ENCODE results near the gene ASAP3. TPM values are rescaled to one million over a fixed set of nuclear protein-coding genes. Genes with fewer than 3 reads are reported as not detected.

The ASAP3 gene
- total and polyA plus RNA-seq, 2 experiments from 2014 or later = 28.0 to 98.2 TPM

DNA sequence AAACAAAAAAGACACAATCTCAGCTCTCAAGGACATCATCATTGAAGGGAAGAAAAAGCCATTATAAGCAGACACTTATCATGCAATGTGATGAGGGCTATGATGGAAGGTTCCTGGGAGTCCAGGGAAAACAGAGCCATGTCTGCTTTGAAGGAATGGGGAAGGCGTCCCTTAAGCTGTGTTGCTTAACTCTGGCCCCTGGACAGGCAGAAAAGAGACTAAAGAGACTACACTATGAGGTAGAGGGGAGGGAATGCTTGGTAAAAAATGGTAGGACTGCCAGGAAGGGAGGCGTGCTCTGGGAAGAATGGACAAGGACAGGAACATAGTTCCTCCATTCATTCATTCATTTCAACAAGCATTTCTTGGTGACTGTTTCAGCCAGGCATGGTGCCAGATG is 21.2 kb downstream of the ASAP3 start:
- Mint-ChIP-seq H3K36me3 (ENCODE audit: low read depth) (no peaks in the 10 kb centered on the region), H3K27ac (no peak overlapping the region), H3K4me1 (peaks cover 5% of the 10 kb centered on the region; the same call in 2 of the 3 replicates), H3K27me3 (ENCODE audit: insufficient read depth, low read depth, poor library complexity) (peaks cover 10% of the 10 kb centered on the region), H3K4me3 (no peak overlapping the region), H3K9me3 (no peaks in the 10 kb centered on the region)
- Histone ChIP-seq H3K27ac (ENCODE audit: low read depth) (no peak overlapping the region), H3K4me2 (no peak overlapping the region), H3K36me3 (ENCODE audit: insufficient read depth) (no peaks in the 10 kb centered on the region; the same call in 1 of the 2 replicates), H3K4me3 (no peak overlapping the region), H4K20me1 (replicated peaks; ENCODE audit: insufficient read depth) (peaks cover 30% of the 10 kb centered on the region), H3K9me2 (ENCODE audit: insufficient read depth) (no peaks in the 10 kb centered on the region), H3F3A (replicated peaks; ENCODE audit: low read depth) (no peaks in the 10 kb centered on the region), H3K4me1 (ENCODE audit: insufficient read depth) (no peaks in the 10 kb centered on the region), H3K27me3 (ENCODE audit: insufficient read depth) (no peaks in the 10 kb centered on the region), H3K79me2 (replicated peaks; ENCODE audit: insufficient read depth) (peaks cover 10% of the 10 kb centered on the region), H2AFZ (no peak overlapping the region)
- TF ChIP-seq, protein P1, sequence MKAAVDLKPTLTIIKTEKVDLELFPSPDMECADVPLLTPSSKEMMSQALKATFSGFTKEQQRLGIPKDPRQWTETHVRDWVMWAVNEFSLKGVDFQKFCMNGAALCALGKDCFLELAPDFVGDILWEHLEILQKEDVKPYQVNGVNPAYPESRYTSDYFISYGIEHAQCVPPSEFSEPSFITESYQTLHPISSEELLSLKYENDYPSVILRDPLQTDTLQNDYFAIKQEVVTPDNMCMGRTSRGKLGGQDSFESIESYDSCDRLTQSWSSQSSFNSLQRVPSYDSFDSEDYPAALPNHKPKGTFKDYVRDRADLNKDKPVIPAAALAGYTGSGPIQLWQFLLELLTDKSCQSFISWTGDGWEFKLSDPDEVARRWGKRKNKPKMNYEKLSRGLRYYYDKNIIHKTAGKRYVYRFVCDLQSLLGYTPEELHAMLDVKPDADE (IDR thresholded peaks at IDR 0.05) = no peak
- TF ChIP-seq JUNB (IDR thresholded peaks at IDR 0.05; ENCODE audit: unreplicated experiment) = no peak
- TF ChIP-seq CREB1 (CRISPR knock-in tag; IDR thresholded peaks at IDR 0.05; ENCODE audit: low read depth) = no peak
- TF ChIP-seq, protein P2, sequence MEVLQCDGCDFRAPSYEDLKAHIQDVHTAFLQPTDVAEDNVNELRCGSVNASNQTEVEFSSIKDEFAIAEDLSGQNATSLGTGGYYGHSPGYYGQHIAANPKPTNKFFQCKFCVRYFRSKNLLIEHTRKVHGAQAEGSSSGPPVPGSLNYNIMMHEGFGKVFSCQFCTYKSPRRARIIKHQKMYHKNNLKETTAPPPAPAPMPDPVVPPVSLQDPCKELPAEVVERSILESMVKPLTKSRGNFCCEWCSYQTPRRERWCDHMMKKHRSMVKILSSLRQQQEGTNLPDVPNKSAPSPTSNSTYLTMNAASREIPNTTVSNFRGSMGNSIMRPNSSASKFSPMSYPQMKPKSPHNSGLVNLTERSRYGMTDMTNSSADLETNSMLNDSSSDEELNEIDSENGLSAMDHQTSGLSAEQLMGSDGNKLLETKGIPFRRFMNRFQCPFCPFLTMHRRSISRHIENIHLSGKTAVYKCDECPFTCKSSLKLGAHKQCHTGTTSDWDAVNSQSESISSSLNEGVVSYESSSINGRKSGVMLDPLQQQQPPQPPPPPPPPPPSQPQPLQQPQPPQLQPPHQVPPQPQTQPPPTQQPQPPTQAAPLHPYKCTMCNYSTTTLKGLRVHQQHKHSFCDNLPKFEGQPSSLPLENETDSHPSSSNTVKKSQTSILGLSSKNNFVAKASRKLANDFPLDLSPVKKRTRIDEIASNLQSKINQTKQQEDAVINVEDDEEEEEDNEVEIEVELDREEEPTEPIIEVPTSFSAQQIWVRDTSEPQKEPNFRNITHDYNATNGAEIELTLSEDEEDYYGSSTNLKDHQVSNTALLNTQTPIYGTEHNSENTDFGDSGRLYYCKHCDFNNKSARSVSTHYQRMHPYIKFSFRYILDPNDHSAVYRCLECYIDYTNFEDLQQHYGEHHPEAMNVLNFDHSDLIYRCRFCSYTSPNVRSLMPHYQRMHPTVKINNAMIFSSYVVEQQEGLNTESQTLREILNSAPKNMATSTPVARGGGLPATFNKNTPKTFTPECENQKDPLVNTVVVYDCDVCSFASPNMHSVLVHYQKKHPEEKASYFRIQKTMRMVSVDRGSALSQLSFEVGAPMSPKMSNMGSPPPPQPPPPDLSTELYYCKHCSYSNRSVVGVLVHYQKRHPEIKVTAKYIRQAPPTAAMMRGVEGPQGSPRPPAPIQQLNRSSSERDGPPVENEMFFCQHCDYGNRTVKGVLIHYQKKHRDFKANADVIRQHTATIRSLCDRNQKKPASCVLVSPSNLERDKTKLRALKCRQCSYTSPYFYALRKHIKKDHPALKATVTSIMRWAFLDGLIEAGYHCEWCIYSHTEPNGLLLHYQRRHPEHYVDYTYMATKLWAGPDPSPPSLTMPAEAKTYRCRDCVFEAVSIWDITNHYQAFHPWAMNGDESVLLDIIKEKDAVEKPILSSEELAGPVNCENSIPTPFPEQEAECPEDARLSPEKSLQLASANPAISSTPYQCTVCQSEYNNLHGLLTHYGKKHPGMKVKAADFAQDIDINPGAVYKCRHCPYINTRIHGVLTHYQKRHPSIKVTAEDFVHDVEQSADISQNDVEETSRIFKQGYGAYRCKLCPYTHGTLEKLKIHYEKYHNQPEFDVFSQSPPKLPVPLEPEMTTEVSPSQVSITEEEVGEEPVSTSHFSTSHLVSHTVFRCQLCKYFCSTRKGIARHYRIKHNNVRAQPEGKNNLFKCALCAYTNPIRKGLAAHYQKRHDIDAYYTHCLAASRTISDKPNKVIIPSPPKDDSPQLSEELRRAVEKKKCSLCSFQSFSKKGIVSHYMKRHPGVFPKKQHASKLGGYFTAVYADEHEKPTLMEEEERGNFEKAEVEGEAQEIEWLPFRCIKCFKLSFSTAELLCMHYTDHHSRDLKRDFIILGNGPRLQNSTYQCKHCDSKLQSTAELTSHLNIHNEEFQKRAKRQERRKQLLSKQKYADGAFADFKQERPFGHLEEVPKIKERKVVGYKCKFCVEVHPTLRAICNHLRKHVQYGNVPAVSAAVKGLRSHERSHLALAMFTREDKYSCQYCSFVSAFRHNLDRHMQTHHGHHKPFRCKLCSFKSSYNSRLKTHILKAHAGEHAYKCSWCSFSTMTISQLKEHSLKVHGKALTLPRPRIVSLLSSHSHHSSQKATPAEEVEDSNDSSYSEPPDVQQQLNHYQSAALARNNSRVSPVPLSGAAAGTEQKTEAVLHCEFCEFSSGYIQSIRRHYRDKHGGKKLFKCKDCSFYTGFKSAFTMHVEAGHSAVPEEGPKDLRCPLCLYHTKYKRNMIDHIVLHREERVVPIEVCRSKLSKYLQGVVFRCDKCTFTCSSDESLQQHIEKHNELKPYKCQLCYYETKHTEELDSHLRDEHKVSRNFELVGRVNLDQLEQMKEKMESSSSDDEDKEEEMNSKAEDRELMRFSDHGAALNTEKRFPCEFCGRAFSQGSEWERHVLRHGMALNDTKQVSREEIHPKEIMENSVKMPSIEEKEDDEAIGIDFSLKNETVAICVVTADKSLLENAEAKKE (CRISPR knock-in tag; IDR thresholded peaks at IDR 0.05) = no peak
- DNase-seq (ENCODE audit: low spot score) (no peak), ATAC-seq (no peak)

DNA sequence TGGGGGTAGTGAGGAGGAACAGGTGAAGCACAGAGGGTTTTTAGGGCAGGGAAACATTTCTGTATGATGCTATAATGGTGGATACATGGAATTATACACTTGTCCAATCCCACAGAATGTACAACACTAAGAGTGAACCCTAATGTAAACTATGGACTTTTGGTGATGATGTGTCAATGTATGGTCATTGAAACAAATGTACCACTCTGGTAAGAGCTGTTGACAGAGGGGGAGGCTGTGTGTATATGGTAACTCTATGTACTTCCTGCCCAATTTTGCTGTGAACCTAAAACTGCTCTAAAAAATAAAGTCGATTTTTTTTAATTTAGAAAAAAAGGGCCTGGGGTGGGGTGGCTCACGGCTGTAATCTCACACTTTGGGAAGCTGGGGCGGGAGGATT is 22.9 kb downstream of the ASAP3 start:
- H3K4me3 ChIP-seq = no peak overlapping the region
- no peaks in the 10 kb centered on the region for H3K27me3 ChIP-seq (ENCODE audit: insufficient read depth)
- H3K9me3 Mint-ChIP-seq = no peaks in the 10 kb centered on the region
- peaks cover 4% of the 10 kb centered on the region for H3K79me2 ChIP-seq (replicated peaks; ENCODE audit: insufficient read depth)
- H2AFZ ChIP-seq = no peak overlapping the region
- no peaks in the 10 kb centered on the region; the same call in 2 of the 3 replicates for H3K36me3 Mint-ChIP-seq (ENCODE audit: low read depth)
- no peak overlapping the region for H3K4me3 Mint-ChIP-seq
- ATAC-seq = no peak
- no peak for DNase-seq (ENCODE audit: low spot score)
- no peaks in the 10 kb centered on the region for H3K9me2 ChIP-seq (ENCODE audit: insufficient read depth)
- no peak overlapping the region for H3K4me2 ChIP-seq
- H3K27ac Mint-ChIP-seq = no peak overlapping the region
- H3K4me1 ChIP-seq (ENCODE audit: insufficient read depth) = no peaks in the 10 kb centered on the region
- H3K27ac ChIP-seq (ENCODE audit: low read depth) = no peak overlapping the region
- peaks cover 18% of the 10 kb centered on the region for H4K20me1 ChIP-seq (replicated peaks; ENCODE audit: insufficient read depth)
- no peaks in the 10 kb centered on the region; the same call in 1 of the 2 replicates for H3K36me3 ChIP-seq (ENCODE audit: insufficient read depth)
- H3F3A ChIP-seq (replicated peaks; ENCODE audit: low read depth) = no peaks in the 10 kb centered on the region
- H3K27me3 Mint-ChIP-seq (ENCODE audit: insufficient read depth, low read depth, poor library complexity) = peaks cover 13% of the 10 kb centered on the region
- H3K4me1 Mint-ChIP-seq = peaks cover 5% of the 10 kb centered on the region; the same call in 2 of the 3 replicates
- TF ChIP-seq ZNF331 (CRISPR knock-in tag; IDR thresholded peaks at IDR 0.05; ENCODE audit: low read depth) (no peak), ZNF114 (CRISPR knock-in tag; IDR thresholded peaks at IDR 0.05) (no peak), JUNB (IDR thresholded peaks at IDR 0.05; ENCODE audit: unreplicated experiment) (no peak), NANOG (IDR thresholded peaks at IDR 0.05; ENCODE audit: borderline replicate concordance) (no peak), CREB1 (CRISPR knock-in tag; IDR thresholded peaks at IDR 0.05; ENCODE audit: low read depth) (no peak)
- TF ChIP-seq, protein P3, sequence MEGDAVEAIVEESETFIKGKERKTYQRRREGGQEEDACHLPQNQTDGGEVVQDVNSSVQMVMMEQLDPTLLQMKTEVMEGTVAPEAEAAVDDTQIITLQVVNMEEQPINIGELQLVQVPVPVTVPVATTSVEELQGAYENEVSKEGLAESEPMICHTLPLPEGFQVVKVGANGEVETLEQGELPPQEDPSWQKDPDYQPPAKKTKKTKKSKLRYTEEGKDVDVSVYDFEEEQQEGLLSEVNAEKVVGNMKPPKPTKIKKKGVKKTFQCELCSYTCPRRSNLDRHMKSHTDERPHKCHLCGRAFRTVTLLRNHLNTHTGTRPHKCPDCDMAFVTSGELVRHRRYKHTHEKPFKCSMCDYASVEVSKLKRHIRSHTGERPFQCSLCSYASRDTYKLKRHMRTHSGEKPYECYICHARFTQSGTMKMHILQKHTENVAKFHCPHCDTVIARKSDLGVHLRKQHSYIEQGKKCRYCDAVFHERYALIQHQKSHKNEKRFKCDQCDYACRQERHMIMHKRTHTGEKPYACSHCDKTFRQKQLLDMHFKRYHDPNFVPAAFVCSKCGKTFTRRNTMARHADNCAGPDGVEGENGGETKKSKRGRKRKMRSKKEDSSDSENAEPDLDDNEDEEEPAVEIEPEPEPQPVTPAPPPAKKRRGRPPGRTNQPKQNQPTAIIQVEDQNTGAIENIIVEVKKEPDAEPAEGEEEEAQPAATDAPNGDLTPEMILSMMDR (conservative IDR thresholded peaks at IDR 0.05; ENCODE audit: low read depth in 2 of 2) = no peak
